CD4-positive, alpha-beta T cell treated with Interleukin-4 for 4 hours (primary cell): ENCODE results near the gene S100Z.

Experiments used
- DNase-seq: peaks from one replicate; pipeline ENCODE4 v3.0.0-alpha.2; 2020

S100Z gene

DNA sequence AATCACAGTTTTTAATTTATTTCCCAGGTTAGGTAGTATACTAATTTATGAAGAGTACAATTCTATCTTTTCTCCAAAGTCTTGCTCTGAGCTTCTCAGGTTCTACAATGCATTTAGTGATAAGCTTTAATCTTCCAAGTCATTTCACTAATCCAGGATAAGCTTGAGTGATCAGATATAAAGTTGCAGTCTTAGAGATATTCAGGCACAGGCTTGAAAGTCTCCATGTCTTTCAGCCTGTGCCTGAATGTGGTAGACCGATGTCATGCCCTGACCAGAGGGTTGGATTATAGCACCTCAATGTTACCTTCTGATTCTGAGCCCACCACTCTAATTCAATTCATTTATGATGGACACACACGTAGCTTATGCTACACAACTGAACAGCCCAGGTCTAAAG, 106.2 kb downstream of the S100Z start:
- no peak for DNase-seq

DNA sequence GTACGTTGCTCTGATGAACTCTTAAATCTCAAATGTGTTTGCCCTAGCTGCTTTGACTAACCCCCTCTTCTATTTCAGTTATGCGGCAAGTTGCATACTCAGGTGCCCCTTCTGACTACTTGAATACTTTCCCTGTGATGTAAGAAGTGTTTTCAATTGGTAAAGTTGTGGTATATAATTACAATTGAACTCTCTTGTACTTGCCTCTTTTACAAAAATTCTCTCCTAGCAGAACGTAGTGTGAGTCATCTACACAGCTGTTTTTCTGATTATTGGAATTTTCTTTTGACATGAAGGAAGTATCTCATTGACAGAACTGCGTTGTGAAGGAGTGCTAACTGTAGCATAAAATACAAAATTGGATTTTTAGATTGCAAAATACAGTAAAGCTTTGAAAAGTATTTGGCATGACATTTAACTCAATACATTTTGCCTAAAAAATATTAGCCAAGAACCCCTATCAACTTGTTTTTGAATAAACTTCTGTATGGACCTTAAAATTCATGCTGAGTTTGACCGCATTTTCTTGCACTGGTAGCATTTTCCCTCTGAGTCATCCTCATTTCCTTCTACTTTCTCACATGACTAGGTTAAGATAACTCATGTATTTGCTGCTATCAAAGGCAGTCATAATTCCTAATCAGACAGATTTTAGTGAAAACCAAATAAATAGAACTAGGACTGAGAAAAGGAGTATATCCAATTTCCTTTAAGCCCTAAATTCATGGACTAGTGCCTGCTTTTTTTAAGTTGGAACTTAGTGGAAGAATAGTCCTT, 109.4 kb downstream of the S100Z start:
- DNase-seq = no peak

DNA sequence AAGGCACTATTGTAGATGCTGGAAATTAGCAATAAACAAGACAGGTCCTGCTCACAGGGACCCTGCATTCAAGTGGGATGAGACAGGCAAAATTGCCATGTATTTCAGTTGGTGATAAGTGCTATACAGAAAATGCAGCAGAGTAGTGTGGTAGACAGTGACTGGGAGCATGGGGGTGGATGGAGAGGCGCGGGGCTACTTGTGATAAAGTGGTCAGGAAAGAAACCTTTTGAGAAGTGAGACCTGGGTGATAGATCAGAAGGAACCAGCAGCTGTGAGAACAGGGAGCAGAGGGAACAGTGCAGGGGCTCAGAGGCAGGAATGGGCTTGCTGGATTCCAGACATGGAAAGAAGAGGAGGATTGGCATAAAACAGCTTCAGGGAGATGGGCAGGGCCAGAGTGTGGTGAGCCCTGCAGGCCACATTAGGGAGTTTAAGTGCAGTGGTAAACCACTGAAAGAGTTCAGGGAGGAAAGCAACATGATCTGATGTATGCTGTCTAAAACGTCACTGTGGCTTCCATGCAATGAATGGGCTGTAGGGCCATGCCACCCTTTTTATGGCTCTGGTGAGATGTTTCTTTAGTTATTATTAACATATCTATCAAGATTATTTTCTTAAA, 110.3 kb downstream of the S100Z start:
- no peak for DNase-seq

DNA sequence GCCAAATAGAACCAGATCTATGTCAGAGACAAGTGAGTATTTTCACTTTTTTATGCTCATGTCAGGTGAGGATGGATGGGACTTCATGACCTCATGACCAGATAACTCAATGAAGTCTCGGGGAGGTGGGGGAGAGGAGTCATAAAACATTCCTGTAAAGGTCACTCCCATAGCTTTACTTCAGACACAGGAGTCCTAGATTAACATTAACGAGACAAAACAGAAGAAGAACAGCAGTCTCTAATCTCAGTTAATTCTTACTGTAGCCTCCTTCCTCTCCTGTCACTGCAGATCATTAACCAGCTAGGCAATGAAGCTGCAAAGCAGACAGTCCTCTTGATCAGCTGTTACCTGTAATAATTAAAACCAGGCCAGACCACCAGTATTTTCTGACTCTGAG, 114.2 kb downstream of the S100Z start:
- no peak for DNase-seq
